Measurements from ENCODE around the gene TAAR1.

The TAAR1 gene

DNA sequence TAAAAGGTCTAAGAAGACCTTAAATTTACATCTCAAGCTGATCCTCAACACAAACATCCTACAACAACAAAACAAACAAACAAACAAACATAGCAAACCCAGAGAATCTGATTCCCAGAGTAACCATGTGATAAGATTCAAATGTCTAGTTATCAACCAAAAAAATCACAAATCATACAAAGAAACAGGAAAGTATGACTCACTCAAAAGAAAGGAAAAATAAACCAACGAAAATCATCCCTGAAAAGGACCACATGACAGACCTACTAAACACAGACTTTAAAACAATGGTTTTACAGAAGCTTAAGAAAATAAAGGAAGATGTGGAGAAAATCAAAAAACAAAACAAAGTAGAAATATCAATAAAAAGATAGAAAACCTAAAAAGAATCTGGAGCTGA, 36.8 kb upstream of the TAAR1 start:
- in situ Hi-C loops (cut with HindIII; ENCODE audit: low pct_ligation_motif_present, low sequenced_read_pairs), result no loop called here
- Histone ChIP-seq H3K4me3 (ENCODE audit: low read depth, low read length) (no peak overlapping the region), H3K27me3 (replicated peaks) (no peaks in the 10 kb centered on the region), H3K36me3 (replicated peaks) (no peaks in the 10 kb centered on the region), H3K27ac (no peak overlapping the region)
- TF ChIP-seq, protein P1, sequence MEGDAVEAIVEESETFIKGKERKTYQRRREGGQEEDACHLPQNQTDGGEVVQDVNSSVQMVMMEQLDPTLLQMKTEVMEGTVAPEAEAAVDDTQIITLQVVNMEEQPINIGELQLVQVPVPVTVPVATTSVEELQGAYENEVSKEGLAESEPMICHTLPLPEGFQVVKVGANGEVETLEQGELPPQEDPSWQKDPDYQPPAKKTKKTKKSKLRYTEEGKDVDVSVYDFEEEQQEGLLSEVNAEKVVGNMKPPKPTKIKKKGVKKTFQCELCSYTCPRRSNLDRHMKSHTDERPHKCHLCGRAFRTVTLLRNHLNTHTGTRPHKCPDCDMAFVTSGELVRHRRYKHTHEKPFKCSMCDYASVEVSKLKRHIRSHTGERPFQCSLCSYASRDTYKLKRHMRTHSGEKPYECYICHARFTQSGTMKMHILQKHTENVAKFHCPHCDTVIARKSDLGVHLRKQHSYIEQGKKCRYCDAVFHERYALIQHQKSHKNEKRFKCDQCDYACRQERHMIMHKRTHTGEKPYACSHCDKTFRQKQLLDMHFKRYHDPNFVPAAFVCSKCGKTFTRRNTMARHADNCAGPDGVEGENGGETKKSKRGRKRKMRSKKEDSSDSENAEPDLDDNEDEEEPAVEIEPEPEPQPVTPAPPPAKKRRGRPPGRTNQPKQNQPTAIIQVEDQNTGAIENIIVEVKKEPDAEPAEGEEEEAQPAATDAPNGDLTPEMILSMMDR (IDR thresholded peaks at IDR 0.05; ENCODE audit: low read depth, low read length, missing control alignments), result no peak
- DNase-seq, result no peak

DNA sequence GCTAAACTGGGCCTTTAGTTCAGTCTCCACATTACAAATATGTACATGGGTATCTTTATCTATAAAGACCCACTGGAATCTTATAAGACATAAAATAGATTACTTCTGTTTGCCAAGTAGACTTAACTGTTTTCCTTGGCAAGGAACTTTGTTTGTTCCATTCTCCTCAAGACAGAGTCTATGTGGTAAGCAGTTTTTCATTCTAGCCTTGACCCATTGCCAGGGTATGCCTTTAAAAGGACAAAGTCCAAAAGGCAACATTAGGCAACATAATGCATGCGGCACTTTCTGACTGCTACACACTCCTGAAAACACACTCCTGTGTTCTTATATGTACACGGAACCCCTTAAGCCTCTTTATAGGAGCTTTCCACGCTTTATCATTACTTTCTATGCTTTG, 34.5 kb upstream of the TAAR1 start:
- in situ Hi-C loops (cut with HindIII; ENCODE audit: low pct_ligation_motif_present, low sequenced_read_pairs), result no loop called here
- H3K36me3 ChIP-seq (replicated peaks), result no peaks in the 10 kb centered on the region
- TF ChIP-seq, protein P1 (IDR thresholded peaks at IDR 0.05; ENCODE audit: low read depth, low read length, missing control alignments), result no peak
- DNase-seq, result no peak
- H3K27me3 ChIP-seq (replicated peaks), result no peaks in the 10 kb centered on the region
- H3K27ac ChIP-seq, result no peak overlapping the region
- no peak overlapping the region for H3K4me3 ChIP-seq (ENCODE audit: low read depth, low read length)

DNA sequence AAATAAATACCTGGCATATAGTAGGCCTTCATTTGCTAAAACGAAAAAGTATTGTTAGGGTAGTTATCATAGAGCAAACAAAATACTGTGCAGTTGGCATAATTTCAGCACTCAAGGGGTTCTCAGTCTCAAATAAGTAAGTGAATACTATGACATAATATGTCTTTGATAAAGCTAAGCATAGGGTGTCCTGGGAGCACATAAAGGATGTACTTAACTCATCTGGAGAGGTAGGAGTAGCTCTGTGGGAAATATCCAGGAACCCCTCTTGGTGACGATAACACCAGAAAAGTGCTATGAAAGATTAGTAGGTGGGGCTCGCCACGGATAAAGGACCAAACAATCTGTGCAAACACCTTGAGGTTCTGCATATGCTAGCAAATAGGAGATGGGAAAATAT, 31.7 kb upstream of the TAAR1 start:
- in situ Hi-C loops (cut with HindIII; ENCODE audit: low pct_ligation_motif_present, low sequenced_read_pairs), result no loop called here
- no peaks in the 10 kb centered on the region for H3K36me3 ChIP-seq (replicated peaks)
- TF ChIP-seq, protein P1 (IDR thresholded peaks at IDR 0.05; ENCODE audit: low read depth, low read length, missing control alignments), result no peak

DNA sequence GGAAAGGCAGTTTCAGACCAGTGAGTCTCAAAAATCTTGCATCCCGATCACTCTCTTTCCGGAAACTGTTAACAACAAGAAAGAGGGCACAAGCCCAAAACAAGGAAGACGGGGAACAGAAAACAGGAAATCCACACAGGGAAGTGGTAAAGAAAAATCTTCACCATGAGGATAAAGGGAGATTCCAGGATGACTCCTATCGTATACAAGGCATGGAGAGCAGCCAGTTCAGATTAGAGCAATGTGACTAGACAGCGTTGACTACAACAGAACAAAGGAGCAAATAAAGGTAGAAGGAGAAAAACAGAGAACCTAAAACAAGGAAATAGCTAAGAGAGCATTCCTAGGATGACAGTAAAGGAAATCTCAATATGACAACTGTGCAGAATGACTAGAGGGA, 28.3 kb upstream of the TAAR1 start:
- no peak overlapping the region for H3K27ac ChIP-seq
- in situ Hi-C loops (cut with HindIII; ENCODE audit: low pct_ligation_motif_present, low sequenced_read_pairs), result no loop called here
- no peak overlapping the region for H3K4me3 ChIP-seq (ENCODE audit: low read depth, low read length)
- TF ChIP-seq, protein P1 (IDR thresholded peaks at IDR 0.05; ENCODE audit: low read depth, low read length, missing control alignments), result no peak
- DNase-seq, result peak; percentile 61
- H3K36me3 ChIP-seq (replicated peaks), result no peaks in the 10 kb centered on the region
- H3K27me3 ChIP-seq (replicated peaks), result no peaks in the 10 kb centered on the region

More for the DNA sequence above, 31.7 kb upstream of the TAAR1 start:
- Histone ChIP-seq H3K4me3 (ENCODE audit: low read depth, low read length) (no peak overlapping the region), H3K27me3 (replicated peaks) (no peaks in the 10 kb centered on the region), H3K27ac (no peak overlapping the region)
- DNase-seq, result no peak

DNA sequence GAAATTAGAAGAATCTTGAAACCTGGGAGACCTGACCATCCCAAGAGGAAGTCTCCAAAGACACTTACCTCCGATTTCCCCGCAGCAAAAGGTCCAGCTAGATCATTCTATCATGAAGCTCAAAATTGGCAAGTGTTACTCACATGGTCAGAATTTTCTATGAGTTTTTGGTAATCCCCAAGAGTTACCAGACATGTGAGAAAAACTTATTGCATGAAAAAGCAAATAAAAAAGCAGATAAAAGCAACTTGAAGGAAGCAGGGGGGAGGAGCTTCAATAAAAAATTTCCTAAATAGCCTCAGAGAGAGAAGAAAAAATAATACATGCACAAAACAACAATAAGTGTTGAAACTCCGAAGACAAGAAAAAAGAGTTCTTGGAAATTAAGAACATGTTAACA, 27.5 kb upstream of the TAAR1 start:
- Histone ChIP-seq H3K27me3 (replicated peaks) (no peaks in the 10 kb centered on the region), H3K36me3 (replicated peaks) (no peaks in the 10 kb centered on the region), H3K27ac (no peak overlapping the region), H3K4me3 (ENCODE audit: low read depth, low read length) (no peak overlapping the region)
- DNase-seq, result no peak
- TF ChIP-seq, protein P1 (IDR thresholded peaks at IDR 0.05; ENCODE audit: low read depth, low read length, missing control alignments), result no peak
- in situ Hi-C loops (cut with HindIII; ENCODE audit: low pct_ligation_motif_present, low sequenced_read_pairs), result no loop called here

DNA sequence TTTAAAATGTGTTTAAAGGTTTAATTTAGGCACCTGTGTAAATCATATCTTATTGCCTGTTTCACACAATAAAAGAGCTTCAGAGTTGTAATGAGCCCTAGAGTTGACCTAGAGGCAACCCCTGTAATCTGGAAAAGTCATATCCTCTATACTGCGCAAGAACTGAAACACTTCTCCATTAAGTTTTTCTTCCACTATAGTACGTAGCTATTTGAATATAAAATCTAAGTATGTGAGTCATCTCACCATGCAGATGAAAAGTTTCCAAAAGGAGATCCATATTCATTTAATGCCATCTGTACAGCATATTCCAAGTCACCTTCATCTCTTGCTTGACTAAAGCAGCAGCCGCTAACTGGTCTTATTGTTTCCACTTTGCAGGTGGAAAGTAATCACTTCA, 26.0 kb upstream of the TAAR1 start:
- DNase-seq, result no peak
- H3K27me3 ChIP-seq (replicated peaks), result no peaks in the 10 kb centered on the region
- H3K36me3 ChIP-seq (replicated peaks), result no peaks in the 10 kb centered on the region
- no peak overlapping the region for H3K4me3 ChIP-seq (ENCODE audit: low read depth, low read length)
- H3K27ac ChIP-seq, result no peak overlapping the region
- TF ChIP-seq, protein P1 (IDR thresholded peaks at IDR 0.05; ENCODE audit: low read depth, low read length, missing control alignments), result no peak
- in situ Hi-C loops (cut with HindIII; ENCODE audit: low pct_ligation_motif_present, low sequenced_read_pairs), result no loop called here
